HG03159 (cell line): ENCODE measurements around the gene ADGRL2.
"Not testable (repeated sequence)": the region's sequence is repeated elsewhere in the genome, so short reads cannot be mapped to it uniquely, and the experiment has no call there.

Experiments used
- ATAC-seq: cut with Tn5 transposase; IDR thresholded peaks from one replicate; pipeline ENCODE4 v1.9.1; 2021; ENCODE audit warnings: mild to moderate bottlenecking, moderate library complexity; ENCODE audit not compliant: unreplicated experiment

The ADGRL2 gene

DNA sequence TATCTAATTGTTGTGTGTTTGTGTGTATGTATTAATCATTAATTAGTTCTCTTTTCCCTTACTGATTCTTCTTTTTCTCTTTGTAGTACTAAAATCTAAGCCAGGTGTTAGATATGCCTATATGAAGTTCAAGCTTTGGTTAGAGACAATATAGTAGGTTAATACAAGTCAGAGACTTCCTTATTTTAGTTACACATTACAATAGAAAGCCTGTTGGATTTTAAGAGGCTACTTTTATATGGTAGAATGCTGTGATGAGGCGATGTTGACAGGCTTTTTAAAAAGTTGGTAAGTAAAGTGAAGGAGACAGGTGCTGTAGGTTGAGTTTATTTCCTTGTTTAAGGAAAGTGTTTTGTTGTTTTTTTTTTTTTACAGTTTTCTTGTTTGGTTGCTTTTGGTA, 45.9 kb downstream of the ADGRL2 start:
- no peak for ATAC-seq

DNA sequence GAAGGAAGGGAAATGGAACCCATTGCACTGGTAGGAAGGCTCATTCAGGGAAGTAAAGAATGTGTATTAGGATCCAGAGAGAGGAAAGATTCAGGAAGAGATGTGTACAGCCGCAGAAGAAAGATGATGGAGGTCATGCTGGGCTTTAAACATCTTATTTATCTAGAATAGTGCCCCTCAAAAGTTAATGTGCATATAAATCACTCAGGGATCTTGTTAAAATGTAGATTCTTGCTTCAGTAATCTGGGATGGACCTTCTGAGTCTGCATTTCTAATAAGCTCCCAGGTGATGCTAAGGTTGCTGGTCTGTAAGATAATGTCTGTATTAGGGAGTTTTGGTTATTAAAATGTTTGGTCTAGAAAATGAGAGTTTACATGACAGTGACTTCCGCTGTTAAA, 46.3 kb downstream of the ADGRL2 start:
- ATAC-seq, result no peak

DNA sequence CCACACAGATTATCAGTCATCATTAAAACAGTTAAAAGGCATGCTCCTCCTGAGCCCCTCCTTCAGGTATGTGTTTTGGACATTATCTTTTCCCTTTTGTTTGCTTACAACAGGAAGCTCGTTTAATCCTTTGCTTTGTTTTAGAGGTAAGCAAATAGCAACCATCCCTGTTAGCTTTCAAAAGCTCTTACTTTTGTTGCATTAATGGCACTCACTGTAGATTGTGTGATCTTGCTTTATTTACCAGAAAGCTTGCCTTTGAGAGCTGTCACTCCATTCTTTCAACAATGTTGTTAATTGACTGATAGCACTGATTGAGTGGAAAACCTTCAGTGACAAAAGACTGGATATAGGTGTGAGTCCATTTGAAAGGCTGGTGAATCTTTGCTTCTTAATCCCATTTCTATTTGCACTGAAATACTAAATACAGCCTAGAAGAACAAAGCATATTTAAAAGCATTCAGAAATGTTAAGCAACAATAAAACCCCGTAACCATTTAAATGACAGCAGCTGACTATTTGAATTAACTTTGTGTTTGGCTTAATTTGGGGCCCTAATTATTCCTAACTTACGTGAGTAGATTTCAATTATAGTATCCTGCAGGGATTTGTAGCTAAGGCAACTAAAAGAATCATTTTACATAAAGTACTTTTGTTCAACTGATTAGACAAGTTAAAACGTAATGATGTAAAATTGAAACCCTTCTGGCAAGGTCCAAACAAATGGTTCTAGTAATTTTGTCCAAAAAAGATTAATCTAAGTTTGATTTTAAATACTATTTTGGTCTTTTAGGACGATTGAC, 48.3 kb downstream of the ADGRL2 start:
- ATAC-seq, result no peak

GRCh38 chr1:81850031-81850430, 49.3 kb downstream of the ADGRL2 start:
- ATAC-seq, result no peak

GRCh38 chr1:81850495-81850894, 49.8 kb downstream of the ADGRL2 start:
- no peak for ATAC-seq

- no peak for ATAC-seq
Observed at GRCh38 chr1:81851217-81851616, 50.5 kb downstream of the ADGRL2 start.

GRCh38 chr1:81852961-81853360, 52.2 kb downstream of the ADGRL2 start:
- ATAC-seq, result no peak

DNA sequence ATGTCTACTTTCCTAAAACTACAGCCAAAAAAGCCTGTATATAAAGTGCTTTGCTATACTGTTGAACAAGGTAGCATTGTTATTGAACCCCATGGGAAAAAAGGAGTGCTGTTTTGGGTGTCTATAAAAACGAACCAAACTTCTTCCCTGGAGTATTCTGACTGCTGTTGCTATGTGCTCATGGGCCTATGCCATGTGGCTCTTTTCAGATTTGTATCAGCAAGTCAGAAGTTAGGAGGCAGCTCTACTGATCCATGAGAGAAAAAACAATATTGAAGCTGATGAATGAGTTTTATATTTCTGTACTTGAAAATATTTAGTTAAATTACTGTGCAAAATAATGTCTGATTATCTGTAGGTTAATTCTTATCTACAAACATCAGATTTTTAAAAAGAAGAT, 66.5 kb downstream of the ADGRL2 start:
- no peak for ATAC-seq

DNA sequence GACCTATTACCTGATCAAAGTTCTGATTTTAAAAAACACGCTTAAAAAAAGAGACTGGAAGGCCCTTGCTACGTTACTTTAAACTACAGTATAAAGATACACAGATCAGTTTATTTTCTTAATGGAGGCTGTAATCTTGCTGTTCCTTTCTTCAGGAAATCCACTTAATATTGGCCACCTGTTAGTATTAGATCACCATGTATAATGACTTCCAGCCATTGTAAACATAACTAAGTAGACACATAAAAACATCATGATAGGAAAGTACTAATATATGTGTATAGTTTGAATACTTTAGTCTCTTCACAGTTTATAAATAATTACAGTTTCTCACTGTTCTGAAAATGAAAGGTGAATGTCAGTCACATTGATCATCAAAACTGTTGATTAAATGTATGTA, 68.6 kb downstream of the ADGRL2 start:
- ATAC-seq, result no peak

- ATAC-seq, result not testable (repeated sequence)
Observed at GRCh38 chr1:81871091-81871490, 70.4 kb downstream of the ADGRL2 start.

- no peak for ATAC-seq
Observed at GRCh38 chr1:81873946-81874345, 73.2 kb downstream of the ADGRL2 start.

DNA sequence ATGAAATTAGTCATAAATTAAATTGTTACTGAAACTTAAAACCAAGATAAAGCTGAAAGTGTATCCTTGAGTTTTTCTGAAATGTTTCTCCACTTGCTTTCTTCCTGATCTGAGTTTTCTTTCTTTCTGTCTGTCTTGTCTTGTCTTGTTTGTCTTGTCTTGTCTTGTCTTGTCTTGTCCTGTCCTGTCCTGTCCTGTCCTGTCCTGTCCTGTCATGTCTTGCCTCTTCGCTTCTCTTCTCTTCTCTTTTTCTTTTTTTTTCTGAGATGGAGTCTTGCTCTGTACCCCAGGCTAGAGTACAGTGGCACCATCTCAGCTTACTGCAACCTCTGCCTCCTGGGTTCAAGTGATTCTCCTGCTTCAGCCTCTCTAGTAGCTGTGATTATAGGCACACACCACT, 73.7 kb downstream of the ADGRL2 start:
- no peak for ATAC-seq

GRCh38 chr1:81874940-81875339, 74.2 kb downstream of the ADGRL2 start:
- ATAC-seq, result no peak

- ATAC-seq, result no peak
Observed at GRCh38 chr1:81876901-81877733, 76.4 kb downstream of the ADGRL2 start.

DNA sequence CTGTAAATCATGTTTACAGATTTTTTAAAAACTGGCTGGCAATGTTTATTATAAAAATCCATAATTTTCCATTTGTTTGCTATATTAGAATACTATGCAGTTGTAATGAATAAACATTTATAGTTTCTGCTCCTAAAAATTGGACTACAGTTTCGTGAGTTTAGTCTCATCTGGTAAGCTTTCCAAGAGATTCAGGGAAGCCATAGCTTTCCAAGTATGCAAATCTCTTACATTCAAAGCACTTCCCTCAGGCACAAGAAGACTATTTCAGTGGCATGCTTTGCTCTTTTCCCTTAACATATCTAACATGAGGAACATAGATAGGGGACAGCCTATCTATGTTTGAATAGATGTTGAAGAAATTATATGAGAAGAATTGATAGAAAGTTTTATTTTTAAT, 77.2 kb downstream of the ADGRL2 start:
- ATAC-seq, result no peak

- ATAC-seq, result no peak
Observed at GRCh38 chr1:81878538-81878937, 77.8 kb downstream of the ADGRL2 start.

- ATAC-seq, result no peak
Observed at GRCh38 chr1:81880781-81881180, 80.0 kb downstream of the ADGRL2 start.

GRCh38 chr1:81885291-81885690, 84.6 kb downstream of the ADGRL2 start:
- ATAC-seq, result no peak

DNA sequence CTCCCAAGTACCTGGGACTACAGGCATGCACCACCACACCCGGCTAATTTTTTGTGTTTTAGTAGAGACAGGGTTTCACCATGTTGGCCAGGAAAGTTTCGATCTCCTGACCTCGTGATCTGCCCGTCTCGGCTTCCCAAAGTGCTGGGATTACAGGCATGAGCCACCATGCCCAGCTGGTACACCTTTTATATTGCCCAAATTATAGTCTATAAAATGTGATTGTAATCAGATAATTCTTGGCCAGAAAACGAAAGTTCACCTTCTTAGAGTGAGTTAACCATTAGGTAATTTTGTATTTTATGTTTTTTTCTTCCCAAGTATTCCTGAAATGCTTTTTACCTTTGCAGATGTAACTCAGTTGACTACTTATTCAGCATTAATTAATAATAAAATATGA, 85.6 kb downstream of the ADGRL2 start:
- ATAC-seq, result not testable (repeated sequence)

GRCh38 chr1:81887421-81888144, 86.8 kb downstream of the ADGRL2 start:
- no peak for ATAC-seq

- ATAC-seq, result no peak
Observed at GRCh38 chr1:81889166-81889565, 88.4 kb downstream of the ADGRL2 start.

DNA sequence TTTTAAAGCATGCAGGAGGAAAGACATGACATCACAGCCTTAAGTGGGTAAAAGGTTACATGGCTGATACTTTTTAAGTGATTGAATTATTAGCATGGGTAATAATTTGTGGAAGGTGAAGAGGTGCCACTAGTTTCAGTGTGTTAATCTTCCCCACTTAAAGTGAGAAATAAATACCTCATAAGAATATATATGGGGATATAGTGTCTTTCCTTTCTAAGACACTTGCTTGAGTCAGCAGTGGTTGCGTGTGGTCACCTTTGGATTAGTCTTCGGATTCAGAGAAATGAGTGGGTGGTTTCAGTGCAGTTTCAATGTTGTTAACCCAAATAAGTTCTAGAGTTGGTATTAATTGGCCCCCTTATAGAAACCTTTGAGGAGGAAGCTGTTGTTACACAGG, 94.1 kb downstream of the ADGRL2 start:
- ATAC-seq, result no peak
